Keratinocyte (primary cell): ENCODE data around the gene CHEK2. TPM values are rescaled to one million over a fixed set of nuclear protein-coding genes. Genes with fewer than 3 reads are reported as not detected.

Experiments
- DNase-seq: peaks from one replicate; pipeline ENCODE4 v3.0.0-alpha.2; 2011; ENCODE audit warnings: low read depth, missing footprints, low spot score
- FAIRE-seq: peaks from 2 replicates; lab custom pipeline; 2011; peaks lifted over from hg19 to GRCh38; lab: Jason Lieb, UNC
- H2AFZ ChIP-seq: 2 replicates; pipeline ENCODE4 v1.6.0; 2012; ENCODE audit warnings: low read length, control low read depth, inconsistent platforms; ENCODE audit not compliant: control insufficient read depth
- H3K27ac ChIP-seq: 2 replicates; pipeline ENCODE4 v1.5.1; 2011; ENCODE audit warnings: low read length; ENCODE audit not compliant: control insufficient read depth, insufficient read depth
- H3K27me3 ChIP-seq: 3 replicates; pipeline ENCODE4 v1.6.0; 2011; ENCODE audit warnings: low read length; ENCODE audit not compliant: control insufficient read depth, insufficient read depth; ENCODE audit errors: extremely low read depth
- H3K36me3 ChIP-seq, 2 experiments: 2 replicates in 1 of 2; 3 replicates in 1 of 2; pipeline ENCODE4 v1.5.1; 2011; ENCODE audit warnings: low read length in 2 of 2, mild to moderate bottlenecking in 1 of 2; ENCODE audit not compliant: control insufficient read depth in 2 of 2, insufficient read depth in 2 of 2; ENCODE audit errors: extremely low read depth in 1 of 2
- H3K4me1 ChIP-seq: 3 replicates; pipeline ENCODE4 v1.5.1; 2011; ENCODE audit warnings: low read length; ENCODE audit not compliant: control insufficient read depth, insufficient read depth; ENCODE audit errors: extremely low read depth
- H3K4me2 ChIP-seq: 3 replicates; pipeline ENCODE4 v1.6.0; 2011; ENCODE audit warnings: low read depth, low read length; ENCODE audit not compliant: control insufficient read depth, insufficient read depth; ENCODE audit errors: extremely low read depth
- H3K4me3 ChIP-seq, 3 experiments: fragments of 200-600 bp in 1 of 3; sonication (generic) in 1 of 3; 2 replicates in 2 of 3; 3 replicates in 1 of 3; pipeline ENCODE4 v1.5.1; 2011 to 2016; ENCODE audit warnings: low read length in 3 of 3, mild to moderate bottlenecking in 3 of 3, control low read depth in 2 of 3, inconsistent platforms in 1 of 3, low read depth in 1 of 3, mixed read lengths in 1 of 3, mixed run types in 1 of 3, moderate library complexity in 1 of 3; ENCODE audit not compliant: control insufficient read depth in 2 of 3, insufficient read depth in 2 of 3; ENCODE audit errors: extremely low read depth in 1 of 3
- H3K79me2 ChIP-seq: 2 replicates; pipeline ENCODE4 v1.6.0; 2012; ENCODE audit warnings: low read length; ENCODE audit not compliant: control insufficient read depth, insufficient read depth
- H3K9ac ChIP-seq: 3 replicates; pipeline ENCODE4 v1.6.0; 2011; ENCODE audit warnings: low read length; ENCODE audit not compliant: control insufficient read depth, insufficient read depth; ENCODE audit errors: extremely low read depth
- H3K9me1 ChIP-seq: 3 replicates; pipeline ENCODE4 v1.6.0; 2011; ENCODE audit warnings: low read length; ENCODE audit not compliant: control insufficient read depth, insufficient read depth; ENCODE audit errors: extremely low read depth
- H3K9me3 ChIP-seq: 2 replicates; pipeline ENCODE4 v1.5.1; 2012; ENCODE audit warnings: low read depth, low read length; ENCODE audit not compliant: control insufficient read depth
- H4K20me1 ChIP-seq: 3 replicates; pipeline ENCODE4 v1.6.0; 2011; ENCODE audit warnings: low read length; ENCODE audit not compliant: control insufficient read depth, insufficient read depth; ENCODE audit errors: extremely low read depth
- CTCF ChIP-seq, 3 experiments: IDR thresholded peaks in 1 of 3; conservative IDR thresholded peaks in 1 of 3; optimal IDR thresholded peaks in 1 of 3; 2 replicates in 2 of 3; 3 replicates in 1 of 3; pipeline versions ENCODE3 to v1.5.1; 2011; ENCODE audit warnings: low read length in 3 of 3, mild to moderate bottlenecking in 3 of 3, moderate library complexity in 2 of 3, control low read depth in 1 of 3, inconsistent platforms in 1 of 3; ENCODE audit not compliant: insufficient read depth in 2 of 3; ENCODE audit errors: extremely low read depth in 1 of 3
- EZH2 ChIP-seq: IDR thresholded peaks from one replicate; pipeline ENCODE4 v1.6.1; 2012; ENCODE audit warnings: inconsistent platforms, mild to moderate bottlenecking, low read length, moderate library complexity
- dilution Hi-C: fragments of 300-500 bp; cut with MboI; formaldehyde crosslinking; loops from one replicate; pipeline ENCODE4 v1.7.0; 2020; ENCODE audit warnings: low sequenced_read_pairs; ENCODE audit not compliant: extremely low pct_ligation_motif_present
- polyA plus RNA-seq, 5 experiments: library from polyadenylated mRNA; depleted of rRNA in 3 of 5; stranded (reverse) in 3 of 5; stranded (forward) in 1 of 5; unstranded in 1 of 5; fragments of >200 nt; gene quantifications; 1 replicate in 1 of 5; 2 replicates in 3 of 5; 3 replicates in 1 of 5; pipeline versions ENCODE4 v1.2.1 to v1.2.3, GENCODE V29; 2011 to 2012; ENCODE audit warnings: missing spikeins in 2 of 5, low read depth in 1 of 5, low replicate concordance in 1 of 5

Gene CHEK2
- polyA plus RNA-seq, 1 donor (not counting 4 experiments of a cell fraction or from before 2014, with no cell fraction given), result 28.2 TPM

GRCh38 chr22:28769394-28770085, 27.9 kb upstream of the CHEK2 start:
- DNase-seq (no peak), FAIRE-seq (no peak)
- Histone ChIP-seq H3K4me1 (peaks cover 16% of the 10 kb centered on the region), H3K9ac (no peak overlapping the region), H3K4me2 (no peak overlapping the region), H2AFZ (no peak overlapping the region), H3K36me3 (no peaks in the 10 kb centered on the region), H4K20me1 (no peaks in the 10 kb centered on the region), H3K4me3 (no peak overlapping the region), H3K9me1 (no peaks in the 10 kb centered on the region), H3K27me3 (no peaks in the 10 kb centered on the region), H3K79me2 (peaks cover 12% of the 10 kb centered on the region), H3K9me3 (no peaks in the 10 kb centered on the region), H3K27ac (no peak overlapping the region)
- dilution Hi-C loops, result no loop called here
- TF ChIP-seq EZH2 (no peak), CTCF (optimal IDR thresholded peaks at IDR 0.05 in 1 of 3, IDR thresholded peaks at IDR 0.05 in 1 of 3, conservative IDR thresholded peaks at IDR 0.05 in 1 of 3; ENCODE audit: extremely low read depth in 1 of 3, insufficient read depth in 2 of 3, low read length in 3 of 3) (no peak)

- no peak for FAIRE-seq
- Histone ChIP-seq H3K36me3 (no peaks in the 10 kb centered on the region), H3K9me1 (no peaks in the 10 kb centered on the region), H2AFZ (no peak overlapping the region), H3K4me3 (no peak overlapping the region), H3K4me1 (peaks cover 15% of the 10 kb centered on the region), H3K27me3 (no peaks in the 10 kb centered on the region), H3K9ac (no peak overlapping the region), H3K79me2 (peaks cover 9% of the 10 kb centered on the region), H3K4me2 (no peak overlapping the region), H4K20me1 (no peaks in the 10 kb centered on the region), H3K9me3 (no peaks in the 10 kb centered on the region), H3K27ac (no peak overlapping the region)
- dilution Hi-C loops, result no loop called here
- no peak for DNase-seq
- TF ChIP-seq EZH2 (no peak), CTCF (optimal IDR thresholded peaks at IDR 0.05 in 1 of 3, IDR thresholded peaks at IDR 0.05 in 1 of 3, conservative IDR thresholded peaks at IDR 0.05 in 1 of 3; ENCODE audit: extremely low read depth in 1 of 3, insufficient read depth in 2 of 3, low read length in 3 of 3) (no peak)
Observed at GRCh38 chr22:28768701-28769393, 27.2 kb upstream of the CHEK2 start.
